HPDE6-E6E7 (cell line): Measurements from ENCODE around the gene GANC.

Source experiments
- DNase-seq: peaks from one replicate; pipeline ENCODE4 v3.0.0; 2011; ENCODE audit warnings: missing footprints; ENCODE audit errors: extremely low spot score

Gene GANC

GRCh38 chr15:42344763-42345162, 71.8 kb downstream of the GANC start:
- DNase-seq = no peak

- DNase-seq = no peak
These were observed 72.5 kb downstream of the GANC start for GRCh38 chr15:42345504-42345903.

- DNase-seq = no peak
These were observed 75.1 kb downstream of the GANC start for GRCh38 chr15:42348083-42348482.

GRCh38 chr15:42349186-42349585, 76.2 kb downstream of the GANC start:
- DNase-seq = no peak

GRCh38 chr15:42352401-42352800, 79.4 kb downstream of the GANC start:
- DNase-seq = no peak

GRCh38 chr15:42353061-42353460, 80.1 kb downstream of the GANC start:
- no peak for DNase-seq

- DNase-seq = no peak
These were observed 81.8 kb downstream of the GANC start for GRCh38 chr15:42354824-42355223.

- DNase-seq = no peak
These were observed 82.3 kb downstream of the GANC start for GRCh38 chr15:42355291-42355690.

GRCh38 chr15:42356851-42357250, 83.8 kb downstream of the GANC start:
- no peak for DNase-seq

- no peak for DNase-seq
These were observed 85.1 kb downstream of the GANC start for GRCh38 chr15:42358141-42358540.

GRCh38 chr15:42359249-42359648, 86.2 kb downstream of the GANC start, which contains the start of gene CAPN3:
CAPN3 (plus strand) TSS chr15:42359501; CDS start chr15:42359806, 305 bp downstream.
- no peak for DNase-seq

- DNase-seq = no peak
These were observed 87.0 kb downstream of the GANC start for GRCh38 chr15:42359985-42360384.

GRCh38 chr15:42360535-42361112, 87.6 kb downstream of the GANC start:
- DNase-seq = no peak

- DNase-seq = no peak
These were observed 90.5 kb downstream of the GANC start for GRCh38 chr15:42363487-42363886.

- no peak for DNase-seq
These were observed 90.9 kb downstream of the GANC start for GRCh38 chr15:42363942-42364341.

- DNase-seq = no peak
These were observed 91.5 kb downstream of the GANC start for GRCh38 chr15:42364529-42364928.

- no peak for DNase-seq
These were observed 93.0 kb downstream of the GANC start for GRCh38 chr15:42365921-42366550.

GRCh38 chr15:42367041-42367440, 94.0 kb downstream of the GANC start:
- DNase-seq = no peak

- no peak for DNase-seq
These were observed 95.1 kb downstream of the GANC start for GRCh38 chr15:42368096-42368495.

- no peak for DNase-seq
These were observed 98.1 kb downstream of the GANC start for GRCh38 chr15:42371096-42371495.

- DNase-seq = no peak
These were observed 100.3 kb downstream of the GANC start for GRCh38 chr15:42373274-42373673.

- no peak for DNase-seq
These were observed 100.9 kb downstream of the GANC start for GRCh38 chr15:42373936-42374335.

- DNase-seq = no peak
These were observed 101.8 kb downstream of the GANC start for GRCh38 chr15:42374810-42375209.

GRCh38 chr15:42375252-42375651, 102.3 kb downstream of the GANC start:
- no peak for DNase-seq
